Mononuclear cell (primary cell): Measurements from ENCODE around the gene YTHDC1. TPM values are rescaled to one million over a fixed set of nuclear protein-coding genes. Genes with fewer than 3 reads are reported as not detected.
A peak's percentile ranks its signal among the peaks of the same experiment; 100 is the strongest.

ENCODE experiments used
- H3K27me3 ChIP-seq: 2 replicates; pipeline ENCODE4 v1.6.0; 2011; ENCODE audit warnings: low read length, control low read depth; ENCODE audit not compliant: insufficient read depth
- H3K4me1 ChIP-seq: 2 replicates; pipeline ENCODE4 v1.5.1; 2011; ENCODE audit warnings: mild to moderate bottlenecking, low read length, control low read depth; ENCODE audit not compliant: insufficient read depth
- H3K4me3 ChIP-seq: 2 replicates; pipeline ENCODE4 v1.5.1; 2011; ENCODE audit warnings: mild to moderate bottlenecking, low read length, moderate library complexity
- H3K9me3 ChIP-seq: 2 replicates; pipeline ENCODE4 v1.5.1; 2011; ENCODE audit warnings: low read depth, mild to moderate bottlenecking, control low read depth, low read length
- total RNA-seq: library from RNA; depleted of rRNA; stranded (reverse); fragments of >200 nt; gene quantifications from one replicate; pipeline ENCODE4 v1.2.3, GENCODE V29; 2012

The YTHDC1 gene
- total RNA-seq, 1 donor, result 283 TPM

DNA sequence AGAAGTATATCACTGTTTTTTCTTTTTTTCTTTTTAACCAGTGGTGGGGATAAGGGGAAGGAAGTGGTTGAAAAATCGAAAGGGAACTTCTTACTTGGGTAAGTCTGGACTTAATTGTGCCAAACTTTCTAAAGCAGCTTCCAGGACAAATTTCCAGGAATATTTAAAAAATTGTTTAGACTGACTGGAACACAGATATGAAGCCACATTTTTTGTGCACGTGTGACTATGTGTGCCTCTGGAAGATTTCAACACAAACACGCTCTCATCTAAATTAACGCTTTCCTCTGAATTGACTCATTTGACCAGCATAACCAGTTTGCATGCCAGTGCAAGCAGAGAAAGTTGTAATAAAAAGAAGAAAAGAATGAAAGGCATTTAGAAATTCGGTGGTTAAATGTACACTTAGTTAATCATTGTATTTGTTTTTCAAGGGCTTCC lies 18.8 kb upstream of the YTHDC1 start:
- Histone ChIP-seq H3K4me1 (peaks cover 4% of the 10 kb centered on the region), H3K9me3 (no peaks in the 10 kb centered on the region), H3K27me3 (peaks cover 3% of the 10 kb centered on the region), H3K4me3 (no peak overlapping the region)

DNA sequence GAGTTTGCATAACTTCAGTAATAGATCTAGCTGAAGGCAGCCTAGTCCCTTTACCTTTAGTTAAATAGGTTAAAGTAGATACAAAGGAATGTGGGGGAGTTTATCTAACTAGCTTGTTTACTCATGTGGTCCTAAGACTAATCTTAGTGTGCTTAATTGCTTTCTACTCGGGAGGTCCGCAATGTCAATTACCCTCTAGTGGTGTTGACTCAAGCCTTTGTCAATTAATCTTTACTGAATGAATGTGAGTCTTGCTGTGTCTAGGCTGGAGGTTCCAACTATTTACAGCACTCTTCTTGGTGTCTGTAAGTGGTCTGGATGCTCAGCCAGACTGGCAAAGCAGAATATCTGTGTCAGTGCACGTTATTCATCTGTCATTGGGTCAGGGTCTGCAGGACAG lies 17.9 kb upstream of the YTHDC1 start:
- Histone ChIP-seq H3K27me3 (peaks cover 3% of the 10 kb centered on the region), H3K4me1 (no peaks in the 10 kb centered on the region), H3K9me3 (no peaks in the 10 kb centered on the region), H3K4me3 (no peak overlapping the region)

DNA sequence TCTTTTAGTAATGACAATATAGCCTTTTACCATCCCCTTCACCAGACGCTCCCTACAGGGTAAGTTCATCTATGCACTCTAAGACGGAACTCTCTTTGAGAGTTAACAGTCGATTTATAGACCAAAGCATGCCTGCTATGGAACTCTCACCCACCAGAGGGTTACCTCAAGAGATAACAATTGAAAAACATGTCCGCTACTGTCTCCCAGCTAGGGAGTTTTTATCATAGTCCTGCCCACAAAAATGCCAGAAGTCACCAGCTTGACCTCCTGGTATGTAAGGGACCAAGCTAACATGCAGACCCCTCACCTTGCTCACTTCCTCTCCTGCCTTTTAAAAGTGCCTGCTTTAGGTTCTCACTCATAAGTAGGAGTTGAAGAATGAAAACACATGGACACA lies 16.7 kb upstream of the YTHDC1 start:
- H3K4me1 ChIP-seq, result no peaks in the 10 kb centered on the region
- H3K9me3 ChIP-seq, result no peaks in the 10 kb centered on the region
- no peak overlapping the region for H3K4me3 ChIP-seq
- H3K27me3 ChIP-seq, result peaks cover 3% of the 10 kb centered on the region

DNA sequence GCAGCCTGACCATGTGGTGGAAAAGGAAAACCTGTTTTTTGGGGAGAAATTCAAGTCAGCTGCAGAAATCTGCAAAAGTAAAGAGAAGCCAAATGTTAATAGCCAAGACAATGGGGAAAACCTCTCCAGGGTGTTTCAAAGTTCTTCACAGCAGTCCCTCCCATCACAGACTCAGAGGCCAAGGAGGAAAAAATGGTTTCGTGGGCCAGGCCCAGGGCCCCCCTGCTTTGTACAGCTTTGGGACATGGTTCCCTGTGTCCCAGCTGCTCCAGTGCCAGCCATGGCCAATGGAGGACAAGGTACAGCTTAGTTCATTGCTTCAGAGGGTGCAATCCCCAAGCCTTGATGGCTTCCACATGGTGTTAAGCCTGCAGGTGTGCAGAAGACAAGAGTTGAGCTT lies 15.2 kb upstream of the YTHDC1 start:
- Histone ChIP-seq H3K9me3 (no peaks in the 10 kb centered on the region), H3K27me3 (peaks cover 3% of the 10 kb centered on the region), H3K4me3 (no peak overlapping the region), H3K4me1 (no peaks in the 10 kb centered on the region)

DNA sequence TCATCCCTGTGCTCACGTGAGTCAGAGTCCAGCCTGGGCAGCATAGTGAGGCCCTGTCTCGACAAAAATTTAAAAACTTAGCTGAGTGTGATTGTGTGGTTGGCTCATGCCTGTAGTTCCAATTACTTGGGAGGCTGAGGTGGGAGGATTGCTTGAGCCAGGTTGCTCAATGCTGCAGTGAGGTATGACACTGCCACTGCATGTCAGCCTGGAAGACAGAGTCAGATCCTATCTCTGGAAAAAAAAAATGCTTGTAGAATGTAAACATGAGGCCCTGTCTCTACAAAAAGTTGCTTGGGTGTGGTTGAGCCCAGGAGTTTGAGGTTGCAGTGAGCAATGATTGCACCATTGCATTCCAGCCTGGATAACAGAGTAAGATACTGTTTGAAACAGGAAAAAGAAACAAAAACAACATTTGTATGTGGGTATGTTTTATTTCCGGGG lies 11.3 kb upstream of the YTHDC1 start:
- no peak overlapping the region for H3K4me3 ChIP-seq
- H3K27me3 ChIP-seq, result no peaks in the 10 kb centered on the region
- no peaks in the 10 kb centered on the region for H3K9me3 ChIP-seq
- no peaks in the 10 kb centered on the region for H3K4me1 ChIP-seq

DNA sequence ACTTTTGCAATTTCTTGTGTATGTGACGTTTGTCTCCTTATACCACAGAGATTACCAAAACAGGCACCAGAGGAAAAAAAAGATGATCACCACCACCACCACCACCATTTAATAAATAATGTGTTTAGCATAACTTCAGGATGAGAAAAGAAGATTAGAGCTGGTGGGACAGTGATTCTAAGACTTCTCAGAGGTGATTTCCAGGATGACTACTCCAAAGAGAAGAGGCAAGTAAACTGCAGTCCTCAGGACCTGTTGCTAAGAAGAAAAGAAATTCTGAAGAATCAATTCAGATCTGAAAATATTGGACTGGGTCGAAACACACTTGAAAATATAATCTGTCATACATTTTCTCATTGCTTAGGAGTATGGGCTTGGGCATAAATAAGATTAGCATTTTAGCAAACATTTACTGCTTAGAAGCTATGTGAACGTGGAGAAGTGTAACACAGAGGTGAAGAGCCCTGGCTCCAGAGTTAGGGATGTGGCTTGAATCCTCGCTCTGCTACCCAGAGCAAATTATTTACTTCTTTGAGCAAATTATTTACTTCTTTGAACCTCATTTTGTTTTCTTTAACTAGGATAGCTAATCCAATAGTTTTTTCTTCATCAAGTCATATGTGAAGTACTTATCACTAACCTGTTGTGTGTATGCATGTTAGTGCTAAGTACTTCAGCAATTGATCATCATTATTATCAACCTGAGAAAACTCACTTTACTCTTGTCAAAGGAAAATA lies 10.5 kb upstream of the YTHDC1 start:
- no peaks in the 10 kb centered on the region for H3K4me1 ChIP-seq
- peaks cover 1% of the 10 kb centered on the region for H3K27me3 ChIP-seq
- no peaks in the 10 kb centered on the region for H3K9me3 ChIP-seq
- H3K4me3 ChIP-seq, result no peak overlapping the region

DNA sequence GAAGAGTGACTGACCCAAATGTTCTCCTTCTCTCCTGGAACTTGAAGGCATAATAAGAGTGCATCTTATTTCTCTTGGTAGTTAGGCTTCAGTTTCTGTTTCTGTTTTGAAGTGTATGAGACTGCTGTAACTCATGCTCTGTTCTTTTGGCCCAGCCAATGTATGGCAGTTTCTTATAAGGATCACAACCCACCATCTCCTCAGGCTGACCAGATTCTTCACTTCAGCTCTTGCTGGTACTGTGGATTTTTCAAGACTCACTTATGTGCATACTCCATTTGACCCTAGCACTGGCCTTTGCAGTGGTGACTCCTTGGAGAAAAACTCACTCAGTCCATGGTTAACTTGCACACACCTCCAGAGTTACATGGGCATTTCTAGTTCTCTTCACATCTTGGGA lies 9.6 kb upstream of the YTHDC1 start:
- peaks cover 10% of the 10 kb centered on the region for H3K27me3 ChIP-seq
- no peaks in the 10 kb centered on the region for H3K9me3 ChIP-seq
- no peaks in the 10 kb centered on the region for H3K4me1 ChIP-seq
- no peak overlapping the region for H3K4me3 ChIP-seq

DNA sequence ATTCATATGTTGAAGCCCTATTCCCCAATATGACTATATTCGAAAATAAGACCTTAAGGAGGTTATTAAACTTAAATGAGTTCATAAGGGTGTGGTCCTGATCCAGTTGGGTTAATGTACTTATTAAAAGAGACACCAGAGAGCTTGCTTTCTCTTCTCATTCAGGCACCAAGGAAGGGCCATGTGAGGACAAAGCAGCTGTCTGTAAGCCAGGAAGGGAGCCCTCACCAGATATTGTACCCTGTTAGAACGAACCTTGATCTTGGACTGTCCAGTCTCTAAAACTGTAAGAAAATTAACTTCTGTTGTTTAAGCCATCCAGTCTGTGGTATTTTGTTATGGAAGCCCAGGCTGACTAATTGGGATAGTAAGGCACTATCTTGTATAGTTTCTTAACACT lies 9.1 kb upstream of the YTHDC1 start:
- H3K4me3 ChIP-seq, result no peak overlapping the region
- no peaks in the 10 kb centered on the region for H3K4me1 ChIP-seq
- H3K27me3 ChIP-seq, result peaks cover 11% of the 10 kb centered on the region
- no peaks in the 10 kb centered on the region for H3K9me3 ChIP-seq

DNA sequence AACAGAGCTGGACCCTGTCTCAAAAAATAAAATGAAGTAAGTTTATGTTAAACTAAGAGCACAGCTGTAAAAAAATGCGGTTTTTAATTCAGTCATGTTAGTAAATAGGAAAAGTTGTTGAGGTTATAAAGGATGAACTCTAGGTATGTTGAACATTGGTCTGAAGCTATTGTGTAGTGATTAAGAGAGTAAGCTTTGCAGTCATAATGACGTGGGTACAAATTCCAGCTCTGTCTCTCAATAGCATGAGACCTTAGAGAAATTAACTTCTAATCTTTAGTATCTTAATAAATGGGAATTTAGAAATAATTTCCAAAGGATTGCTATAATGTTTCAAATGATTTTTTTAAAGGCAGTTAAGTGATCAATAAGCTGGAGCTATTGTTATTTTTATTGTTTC lies 2.9 kb upstream of the YTHDC1 start:
- Histone ChIP-seq H3K4me1 (peaks cover 12% of the 10 kb centered on the region), H3K9me3 (no peaks in the 10 kb centered on the region), H3K4me3 (no peak overlapping the region), H3K27me3 (peaks cover 14% of the 10 kb centered on the region)

DNA sequence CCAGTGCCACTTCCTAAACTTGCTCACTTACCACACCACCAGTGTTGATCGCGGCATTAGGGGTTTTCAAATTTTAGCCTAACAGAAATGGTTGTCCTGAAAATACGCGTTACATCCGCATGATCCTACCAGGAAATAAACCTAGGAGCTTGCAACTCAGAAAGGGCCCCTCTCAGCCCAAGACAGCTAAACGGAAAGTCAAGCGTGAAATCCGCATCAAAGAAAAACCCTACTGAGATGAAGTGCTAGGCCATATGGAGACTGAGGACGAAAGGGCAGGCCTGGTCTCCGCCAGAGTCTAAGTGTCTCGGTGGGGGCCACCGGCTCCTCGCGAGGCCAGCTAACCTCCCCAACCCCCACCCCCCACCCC lies 626 bp downstream of the YTHDC1 start:
- Histone ChIP-seq H3K4me3 (peak overlapping the region; percentile 80), H3K27me3 (peaks cover 3% of the 10 kb centered on the region), H3K9me3 (no peaks in the 10 kb centered on the region), H3K4me1 (peaks cover 28% of the 10 kb centered on the region)

DNA sequence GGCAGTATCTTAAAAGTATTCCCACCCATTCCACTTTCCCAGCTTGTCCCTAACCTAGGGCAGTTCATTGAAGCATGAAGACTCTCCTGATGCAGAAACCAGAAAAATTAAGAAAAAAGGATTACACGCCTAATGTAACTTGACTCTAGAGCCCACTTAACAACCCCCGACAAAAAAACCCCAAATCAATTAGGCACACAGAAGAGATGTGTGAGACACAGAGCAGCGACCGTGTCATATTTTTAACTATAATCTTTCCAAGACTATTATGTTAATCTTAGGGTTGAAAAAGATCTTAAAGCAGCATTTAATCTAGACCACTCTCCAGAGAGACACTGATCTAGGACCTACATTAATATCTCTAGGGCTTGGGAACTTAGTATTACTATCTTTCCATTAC lies 1.3 kb downstream of the YTHDC1 start:
- Histone ChIP-seq H3K4me3 (peak overlapping the region; percentile 80), H3K9me3 (no peaks in the 10 kb centered on the region), H3K27me3 (peaks cover 3% of the 10 kb centered on the region), H3K4me1 (peaks cover 28% of the 10 kb centered on the region)

DNA sequence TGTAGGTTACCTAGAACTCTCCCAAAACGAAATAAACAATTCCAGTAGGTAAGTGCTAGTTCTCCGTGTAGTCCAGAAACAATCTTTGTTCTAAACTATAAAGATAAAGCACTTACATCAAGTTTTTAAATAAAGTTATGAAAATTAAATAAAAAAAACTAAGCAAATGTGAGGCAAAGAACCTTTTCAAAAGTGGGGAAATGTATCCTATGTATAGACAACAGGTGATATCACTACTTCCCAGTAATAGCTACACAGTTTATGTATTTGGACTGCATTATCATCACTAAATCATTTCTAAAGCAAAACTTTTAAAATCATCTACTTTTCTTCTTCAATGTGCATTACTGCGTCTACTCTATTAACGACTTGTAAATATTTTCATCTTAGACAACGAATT lies 2.0 kb downstream of the YTHDC1 start:
- no peaks in the 10 kb centered on the region for H3K9me3 ChIP-seq
- no peaks in the 10 kb centered on the region for H3K27me3 ChIP-seq
- peaks cover 28% of the 10 kb centered on the region for H3K4me1 ChIP-seq
- H3K4me3 ChIP-seq, result no peak overlapping the region

DNA sequence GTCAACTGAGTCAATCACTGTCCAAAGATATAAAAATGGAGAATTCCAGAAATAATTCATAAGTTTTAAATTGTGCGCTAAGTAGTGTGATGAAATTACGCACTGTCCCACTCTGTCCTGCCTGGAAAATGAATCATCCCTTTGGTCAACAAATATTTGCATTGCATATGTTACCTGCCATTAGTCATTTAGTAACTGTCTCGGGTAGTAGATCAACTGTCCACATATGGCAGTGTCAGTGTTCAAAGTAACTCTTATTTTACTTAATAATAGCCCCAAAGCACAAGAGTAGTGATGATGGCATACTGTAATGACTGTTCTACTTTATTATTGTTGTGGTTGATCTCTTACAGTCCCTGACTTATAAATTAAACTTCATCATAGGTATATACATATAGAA lies 3.4 kb downstream of the YTHDC1 start:
- Histone ChIP-seq H3K27me3 (no peaks in the 10 kb centered on the region), H3K4me3 (no peak overlapping the region), H3K9me3 (no peaks in the 10 kb centered on the region), H3K4me1 (peaks cover 33% of the 10 kb centered on the region)

DNA sequence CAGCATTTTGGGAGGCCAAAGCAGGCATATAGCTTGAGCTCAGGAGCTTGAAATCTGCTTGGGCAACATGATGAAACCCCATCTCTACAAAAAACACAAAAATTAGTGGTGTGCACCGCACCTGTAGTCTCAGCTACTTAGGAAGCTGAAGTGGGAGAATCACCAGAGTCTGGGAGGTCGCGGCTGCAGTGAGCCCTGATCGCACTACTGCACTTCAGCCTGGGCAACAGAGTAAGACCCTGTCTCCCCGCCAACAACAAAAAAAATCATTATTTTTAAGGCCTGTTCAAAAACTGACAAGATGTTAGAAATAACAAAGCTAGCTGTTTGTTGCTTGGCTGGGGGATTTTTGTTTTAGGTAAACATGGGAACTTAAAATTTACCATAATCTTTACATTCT lies 5.1 kb downstream of the YTHDC1 start:
- Histone ChIP-seq H3K4me3 (no peak overlapping the region), H3K9me3 (no peaks in the 10 kb centered on the region)

DNA sequence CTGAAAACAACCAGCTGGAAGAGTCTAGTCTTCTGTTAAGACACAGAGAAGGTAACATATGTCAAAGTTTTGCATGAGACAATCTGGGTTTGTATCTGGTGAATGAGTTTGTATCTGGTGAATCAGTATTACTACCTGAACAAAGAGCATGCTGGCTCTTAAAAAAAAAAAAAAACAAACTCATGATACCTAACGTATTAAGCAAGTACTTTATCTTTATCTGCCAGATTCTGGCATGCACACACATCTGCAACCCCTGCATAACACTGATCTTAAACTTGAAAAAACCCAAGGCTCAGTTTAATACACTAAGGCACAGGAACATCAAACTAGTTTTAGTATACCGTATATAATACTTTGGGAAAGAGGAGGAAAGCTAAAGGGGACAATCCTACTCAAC lies 5.8 kb downstream of the YTHDC1 start:
- Histone ChIP-seq H3K9me3 (no peaks in the 10 kb centered on the region), H3K4me1 (peaks cover 28% of the 10 kb centered on the region), H3K4me3 (no peak overlapping the region), H3K27me3 (no peaks in the 10 kb centered on the region)

More for the DNA sequence above, 5.1 kb downstream of the YTHDC1 start:
- H3K4me1 ChIP-seq, result peaks cover 28% of the 10 kb centered on the region
- no peaks in the 10 kb centered on the region for H3K27me3 ChIP-seq

DNA sequence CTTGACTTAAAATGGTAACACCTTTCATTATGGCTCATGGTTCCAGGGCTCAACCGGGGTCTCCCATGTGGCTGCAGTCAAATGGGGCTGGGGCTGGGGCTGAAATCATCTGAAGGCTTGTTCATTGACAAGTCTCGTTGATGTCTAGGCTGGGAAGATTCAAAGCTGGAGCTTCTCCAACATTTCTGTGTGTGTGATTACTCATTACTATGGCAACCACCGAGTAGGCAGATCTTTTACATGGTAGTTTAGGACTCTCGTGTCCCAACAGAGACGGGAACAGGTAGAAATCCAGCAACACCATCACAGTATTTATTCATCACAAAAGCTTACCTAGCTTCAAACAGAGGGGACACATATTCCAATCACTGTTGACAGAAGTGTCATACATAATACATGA lies 7.8 kb downstream of the YTHDC1 start:
- H3K9me3 ChIP-seq, result no peaks in the 10 kb centered on the region
- H3K4me3 ChIP-seq, result no peak overlapping the region
- no peaks in the 10 kb centered on the region for H3K27me3 ChIP-seq
- peaks cover 25% of the 10 kb centered on the region for H3K4me1 ChIP-seq
